GM12878 (cell line): ENCODE data around the gene SMPX. TPM values are rescaled to one million over a fixed set of nuclear protein-coding genes. Genes with fewer than 3 reads are reported as not detected.

Experiments
- ATAC-seq: fragments of 200-7000 bp; cut with Tn5 transposase; 3 replicates; pipeline ENCODE4 v1.9.1; 2020; ENCODE audit warnings: mild to moderate bottlenecking, moderate library complexity
- BruUV-seq: library from RNA; stranded (reverse); fragments of 400-500 nt; replicated peaks from 2 replicates; lab custom pipeline; 2021; lab: Mats Ljungman, UMichigan
- CTCF ChIA-PET: fragments of 300-600 bp; sonication (Branson Sonifier 250); formaldehyde crosslinking; extraction: SDS; loops from one replicate; lab custom pipeline; 2021; ENCODE audit warnings: inconsistent platforms; lab: Yijun Ruan, JAX
- POLR2A ChIA-PET: fragments of 350-600 bp; formaldehyde crosslinking; extraction: SDS; loops from one replicate; lab custom pipeline; 2021; ENCODE audit warnings: inconsistent platforms; lab: Charles Lee
- RAD21 ChIA-PET: fragments of 300-600 bp; sonication (Branson Sonifier 250); formaldehyde crosslinking; loops from one replicate; lab custom pipeline; 2023; ENCODE audit warnings: antibody characterized with exemption; ENCODE audit not compliant: unreplicated experiment; lab: Charles Lee
- SMC1A ChIA-PET: fragments of 300-600 bp; sonication (Branson Sonifier 250); formaldehyde crosslinking; loops from one replicate; lab custom pipeline; 2023; ENCODE audit not compliant: unreplicated experiment, uncharacterized antibody; lab: Charles Lee
- DNase-seq: peaks from one replicate; pipeline ENCODE4 v3.0.0-alpha.2; 2011; ENCODE audit warnings: low read depth, low spot score
- FAIRE-seq: peaks from 3 replicates; lab custom pipeline; 2011; peaks lifted over from hg19 to GRCh38; lab: Jason Lieb, UNC
- H2AFZ ChIP-seq: 2 replicates; pipeline ENCODE4 v1.6.0; 2011; ENCODE audit warnings: low read depth, low read length, control low read depth; ENCODE audit not compliant: control insufficient read depth
- H3K27ac ChIP-seq: 2 replicates; pipeline ENCODE4 v1.5.1; 2011; ENCODE audit warnings: control low read depth; ENCODE audit not compliant: control insufficient read depth, insufficient read depth
- H3K27me3 ChIP-seq, 2 experiments: replicated peaks in 1 of 2; 2 replicates each; pipeline versions ENCODE4 v1.6.0 to v1.6.1; 2011; ENCODE audit warnings: low read length in 1 of 2; ENCODE audit not compliant: control insufficient read depth in 2 of 2, insufficient read depth in 2 of 2
- H3K36me3 ChIP-seq, 2 experiments: 2 replicates each; pipeline ENCODE4 v1.5.1; 2011; ENCODE audit warnings: low read length in 1 of 2; ENCODE audit not compliant: control insufficient read depth in 2 of 2, insufficient read depth in 2 of 2
- H3K4me1 ChIP-seq: 2 replicates; pipeline ENCODE4 v1.6.1; 2011; ENCODE audit warnings: mild to moderate bottlenecking, low read length, moderate library complexity, mixed read lengths; ENCODE audit not compliant: control insufficient read depth, insufficient read depth
- H3K4me2 ChIP-seq: 2 replicates; pipeline ENCODE4 v1.6.0; 2011; ENCODE audit warnings: control low read depth; ENCODE audit not compliant: control insufficient read depth, insufficient read depth
- H3K4me3 ChIP-seq: fragments of 200-600 bp; sonication (generic); 2 replicates; pipeline ENCODE4 v1.5.1; 2016
- H3K79me2 ChIP-seq: 2 replicates; pipeline ENCODE4 v1.6.0; 2011; ENCODE audit warnings: low read length; ENCODE audit not compliant: control insufficient read depth, insufficient read depth
- H3K9ac ChIP-seq: 2 replicates; pipeline ENCODE4 v1.8.0; 2011; ENCODE audit warnings: low read length, control low read depth, mixed read lengths; ENCODE audit not compliant: control insufficient read depth, insufficient read depth
- H3K9me3 ChIP-seq: replicated peaks from 3 replicates; pipeline ENCODE4 v1.5.1; 2011; ENCODE audit warnings: mild to moderate bottlenecking, low read length; ENCODE audit not compliant: control insufficient read depth, insufficient read depth
- H4K20me1 ChIP-seq: 2 replicates; pipeline ENCODE4 v1.6.0; 2011; ENCODE audit not compliant: control insufficient read depth, insufficient read depth
- BCL11A ChIP-seq: IDR thresholded peaks from 2 replicates; pipeline ENCODE4 v1.6.1; 2011; ENCODE audit warnings: low read depth, low read length
- BCLAF1 ChIP-seq: fragments of 450-650 bp; IDR thresholded peaks from 2 replicates; pipeline ENCODE4 v1.6.1; 2017; ENCODE audit warnings: antibody characterized with exemption, mild to moderate bottlenecking, moderate library complexity
- E4F1 ChIP-seq: fragments of 450-650 bp; IDR thresholded peaks from 2 replicates; pipeline ENCODE4 v1.6.1; 2018; ENCODE audit warnings: borderline replicate concordance, mild to moderate bottlenecking; ENCODE audit not compliant: partially characterized antibody
- NR2C1 ChIP-seq: fragments of 450-650 bp; IDR thresholded peaks from 2 replicates; pipeline ENCODE4 v1.6.1; 2017; ENCODE audit warnings: antibody characterized with exemption, mild to moderate bottlenecking, moderate library complexity
- WGBS: methylation state at CpG from one replicate; pipeline ENCODE4 v1.1.6; 2016; ENCODE audit warnings: low lambda C conversion rate; ENCODE audit not compliant: insufficient replicate concordance, insufficient coverage; ENCODE audit errors: missing lambda C conversion rate; 5-methylcytosine and 5-hydroxymethylcytosine counted together
- in situ Hi-C: fragments of 300-500 bp; cut with MboI; formaldehyde crosslinking; loops from 9 replicates; pipeline ENCODE4 v1.14.3; 2018; ENCODE audit warnings: mixed read lengths
- intact Hi-C: fragments of 100-400 bp; cut with micrococcal nuclease; formaldehyde crosslinking; loops from one replicate; pipeline ENCODE4 v1.14.2; 2022; ENCODE audit not compliant: unreplicated experiment
- polyA plus RNA-seq, 11 experiments: library from polyadenylated mRNA; depleted of rRNA in 4 of 11; unstranded in 6 of 11; stranded (reverse) in 5 of 11; fragments of >200 nt; fragmentation: Nextera tagmentation in 4 of 11; fragmentation: Illumina TruSeq in 1 of 11; extraction: Ambion mirVana in 4 of 11; extraction: Trizol in 1 of 11; gene quantifications; 1 replicate in 1 of 11; 2 replicates in 10 of 11; pipeline versions ENCODE4 v1.2.1 to v1.2.3, GENCODE V29; 2011 to 2016; ENCODE audit warnings: inconsistent platforms in 2 of 11, missing spikeins in 2 of 11, low read depth in 1 of 11
- total RNA-seq, 4 experiments: library from RNA; depleted of rRNA in 3 of 4; stranded (reverse); fragments of >200 nt in 3 of 4; fragmentation: Illumina TruSeq in 1 of 4; extraction: Trizol in 1 of 4; gene quantifications; 2 replicates each; pipeline versions ENCODE4 v1.2.1 to v1.2.3, GENCODE V29; 2013 to 2021

SMPX gene
- total and polyA plus RNA-seq, 10 of the 15 experiments (the other 5 are each of a cell fraction or from before 2014, with no cell fraction given), result 0.08 to 0.09 TPM; not detected in 8

GRCh38 chrX:21735038-21735767 is 22.7 kb downstream of the SMPX start (continued):
- no peak for TF ChIP-seq BCLAF1

GRCh38 chrX:21734175-21734574 is 23.7 kb downstream of the SMPX start:
- H3K36me3 ChIP-seq, result no peaks in the 10 kb centered on the region
- H3K4me3 ChIP-seq, result no peak overlapping the region
- no peak for TF ChIP-seq E4F1
- TF ChIP-seq NR2C1, result no peak
- TF ChIP-seq BCL11A, result no peak
- ChIA-PET CTCF (interaction anchor here (2.1 kb wide), 1 partner anchor 12 kb away, joined by 6 read pairs; no protein-coding TSS in a partner anchor), SMC1A (no interaction called here), POLR2A (no interaction called here), RAD21 (no interaction called here)
- no TSS peak for BruUV-seq
- in situ Hi-C loops (no loop called here), intact Hi-C loops (loop anchor here (10.0 kb wide), 1 partner anchor 249 kb away; no protein-coding TSS in a partner anchor)
- no peak overlapping the region for H3K9ac ChIP-seq
- no peak overlapping the region for H3K27ac ChIP-seq
- H2AFZ ChIP-seq, result no peak overlapping the region
- no peak for FAIRE-seq
- no peaks in the 10 kb centered on the region for H3K4me1 ChIP-seq
- H4K20me1 ChIP-seq, result no peaks in the 10 kb centered on the region
- 0% methylated on average over 2 of the region's 2 CpGs for WGBS
- ATAC-seq, result no peak
- H3K9me3 ChIP-seq, result no peaks in the 10 kb centered on the region
- H3K79me2 ChIP-seq, result no peaks in the 10 kb centered on the region
- H3K4me2 ChIP-seq, result no peak overlapping the region
- H3K27me3 ChIP-seq, result no peaks in the 10 kb centered on the region
- no peak for DNase-seq
